ENCODE results near the gene MAN1B1. TPM values are rescaled to one million over a fixed set of nuclear protein-coding genes. Genes with fewer than 3 reads are reported as not detected.

MAN1B1 gene
- total RNA-seq, 4 donors from 2014 or later = 26.1 to 30.2 (median 29.3) TPM

GRCh38 chr9:137139468-137140150, 52.8 kb downstream of the MAN1B1 start:
- Histone ChIP-seq H3K9me3 (no peaks in the 10 kb centered on the region), H3K4me3 (no peak overlapping the region), H3K27me3 (peaks cover 99% of the 10 kb centered on the region), H3K4me1 (peaks cover 0 to 18% (median 3%) of the 10 kb centered on the region in 3 donors), H3K27ac (no peak overlapping the region), H3K36me3 (no peaks in the 10 kb centered on the region)
- TF ChIP-seq EP300 (IDR thresholded peaks at IDR 0.05) = no peak
- no peak for ATAC-seq
- 21 to 42% methylated on average over 6 to 8 of the region's 37 CpGs for WGBS, 2 donors (ENCODE audit: low coverage in 1 of 2)

DNA sequence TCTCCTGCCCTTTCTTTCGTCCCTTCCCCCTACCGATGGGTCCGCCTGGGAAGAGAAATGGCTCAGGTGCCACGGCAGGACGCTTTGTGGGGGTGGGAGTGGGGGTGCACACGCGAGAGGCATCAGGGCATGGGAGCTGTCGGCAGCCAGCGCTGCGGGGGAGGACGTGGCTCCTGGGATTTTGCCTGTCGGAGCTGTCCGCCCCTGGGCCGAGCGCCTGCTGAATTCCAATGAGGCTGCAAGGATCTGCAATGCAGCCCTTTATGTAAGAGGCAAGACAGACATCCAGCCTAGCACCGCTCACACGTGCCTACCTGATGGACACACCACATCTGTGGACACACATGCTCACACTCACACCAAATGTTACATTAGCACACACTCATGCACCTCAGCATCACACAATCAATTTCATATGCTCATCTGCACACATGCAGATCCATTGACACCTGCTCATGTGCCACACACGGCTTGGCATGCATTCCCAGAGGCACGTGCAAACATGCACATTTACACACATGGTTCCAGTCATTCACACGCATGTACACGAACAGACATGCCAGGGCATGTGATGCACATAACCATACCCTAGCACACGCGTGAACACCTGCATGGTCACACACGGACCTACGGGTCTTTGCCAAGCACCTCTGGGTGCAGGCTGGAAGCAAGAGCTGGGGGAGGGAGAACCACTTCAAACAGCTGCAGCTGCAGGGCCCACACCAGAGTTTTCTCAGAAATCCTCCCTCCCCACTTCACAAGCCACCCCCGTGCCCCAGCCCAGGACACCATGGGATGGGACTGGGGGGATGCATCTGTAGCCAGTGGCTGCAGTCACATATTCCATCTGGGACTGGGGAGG, 53.6 kb downstream of the MAN1B1 start:
- H3K27me3 ChIP-seq = peaks cover 94% of the 10 kb centered on the region

GRCh38 chr9:137141050-137141810, 54.4 kb downstream of the MAN1B1 start:
- H3K4me1 ChIP-seq = peaks cover 0 to 18% (median 3%) of the 10 kb centered on the region in 3 donors
- no peak overlapping the region for H3K27ac ChIP-seq
- H3K9me3 ChIP-seq = no peaks in the 10 kb centered on the region
- WGBS, 2 donors (ENCODE audit: low coverage in 1 of 2) = no CpG with 5 or more reads among the region's 17 CpGs
- no peak overlapping the region for H3K4me3 ChIP-seq
- H3K36me3 ChIP-seq = no peaks in the 10 kb centered on the region
- no peak for TF ChIP-seq EP300 (IDR thresholded peaks at IDR 0.05)
- no peak for TF ChIP-seq POLR2AphosphoS5 (IDR thresholded peaks at IDR 0.05)
- no peak for TF ChIP-seq POLR2A (IDR thresholded peaks at IDR 0.05)
- TF ChIP-seq, protein P1, sequence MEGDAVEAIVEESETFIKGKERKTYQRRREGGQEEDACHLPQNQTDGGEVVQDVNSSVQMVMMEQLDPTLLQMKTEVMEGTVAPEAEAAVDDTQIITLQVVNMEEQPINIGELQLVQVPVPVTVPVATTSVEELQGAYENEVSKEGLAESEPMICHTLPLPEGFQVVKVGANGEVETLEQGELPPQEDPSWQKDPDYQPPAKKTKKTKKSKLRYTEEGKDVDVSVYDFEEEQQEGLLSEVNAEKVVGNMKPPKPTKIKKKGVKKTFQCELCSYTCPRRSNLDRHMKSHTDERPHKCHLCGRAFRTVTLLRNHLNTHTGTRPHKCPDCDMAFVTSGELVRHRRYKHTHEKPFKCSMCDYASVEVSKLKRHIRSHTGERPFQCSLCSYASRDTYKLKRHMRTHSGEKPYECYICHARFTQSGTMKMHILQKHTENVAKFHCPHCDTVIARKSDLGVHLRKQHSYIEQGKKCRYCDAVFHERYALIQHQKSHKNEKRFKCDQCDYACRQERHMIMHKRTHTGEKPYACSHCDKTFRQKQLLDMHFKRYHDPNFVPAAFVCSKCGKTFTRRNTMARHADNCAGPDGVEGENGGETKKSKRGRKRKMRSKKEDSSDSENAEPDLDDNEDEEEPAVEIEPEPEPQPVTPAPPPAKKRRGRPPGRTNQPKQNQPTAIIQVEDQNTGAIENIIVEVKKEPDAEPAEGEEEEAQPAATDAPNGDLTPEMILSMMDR (IDR thresholded peaks at IDR 0.05) = no peak
- H3K27me3 ChIP-seq = peaks cover 94% of the 10 kb centered on the region
- ATAC-seq = no peak

More for the DNA sequence above, 53.6 kb downstream of the MAN1B1 start:
- no peaks in the 10 kb centered on the region for H3K9me3 ChIP-seq
- no peak overlapping the region for H3K27ac ChIP-seq
- H3K4me1 ChIP-seq = peaks cover 0 to 18% (median 3%) of the 10 kb centered on the region in 3 donors
- H3K36me3 ChIP-seq = no peaks in the 10 kb centered on the region
- no peak overlapping the region for H3K4me3 ChIP-seq
- ATAC-seq = no peak
- TF ChIP-seq, protein P1 (IDR thresholded peaks at IDR 0.05) = no peak
- TF ChIP-seq POLR2A (IDR thresholded peaks at IDR 0.05) (no peak), POLR2AphosphoS5 (IDR thresholded peaks at IDR 0.05) (no peak), EP300 (IDR thresholded peaks at IDR 0.05) (no peak)
- WGBS, 2 donors (ENCODE audit: low coverage in 1 of 2) = 51 to 76% methylated on average over 6 to 9 of the region's 26 CpGs

- TF ChIP-seq POLR2AphosphoS5 (IDR thresholded peaks at IDR 0.05) = no peak
- TF ChIP-seq, protein P1 (IDR thresholded peaks at IDR 0.05) = no peak
- TF ChIP-seq EP300 (IDR thresholded peaks at IDR 0.05) = no peak
- no peak for TF ChIP-seq POLR2A (IDR thresholded peaks at IDR 0.05)
- Histone ChIP-seq H3K27ac (no peak overlapping the region), H3K27me3 (peaks cover 94% of the 10 kb centered on the region), H3K9me3 (no peaks in the 10 kb centered on the region), H3K4me3 (no peak overlapping the region), H3K4me1 (peaks cover 0 to 18% (median 3%) of the 10 kb centered on the region in 3 donors), H3K36me3 (no peaks in the 10 kb centered on the region)
- WGBS, 2 donors (ENCODE audit: low coverage in 1 of 2) = 65 to 94% methylated on average over 3 to 22 of the region's 24 CpGs
- no peak for ATAC-seq
Observed at GRCh38 chr9:137141976-137142936, 55.5 kb downstream of the MAN1B1 start.
